ENCODE measurements around the gene ANKS6. TPM values are rescaled to one million over a fixed set of nuclear protein-coding genes. Genes with fewer than 3 reads are reported as not detected.

ANKS6 gene
- total and polyA plus RNA-seq, 7 donors: 2.5 to 6.2 (median 4.7) TPM

- WGBS, 3 donors: 2 to 3% (median 2%) methylated on average over 41 to 89 of the region's 89 CpGs
- peak overlapping the region; percentile 57 for H3K4me3 ChIP-seq
- TF ChIP-seq CTCF (IDR thresholded peaks at IDR 0.05): no peak
- H3K27ac ChIP-seq: no peak overlapping the region
- DNase-seq (no peak), ATAC-seq (no peak)
- no peaks in the 10 kb centered on the region for H3K36me3 ChIP-seq (ENCODE audit: insufficient read depth in 1 of 2, low read depth in 1 of 2)
- H3K4me1 ChIP-seq: no peaks in the 10 kb centered on the region
- intact Hi-C loops (cut with DNase I): no loop called here
- peaks cover 6 to 83% (median 13%) of the 10 kb centered on the region in 3 donors for H3K27me3 ChIP-seq (ENCODE audit: insufficient read depth in 3 of 3, low read length in 2 of 3)
- no peaks in the 10 kb centered on the region for H3K9me3 ChIP-seq
These were observed 88.0 kb downstream of the ANKS6 start for GRCh38 chr9:98708103-98708932.

- 1 to 3% (median 2%) methylated on average over 74 to 79 of the region's 79 CpGs for WGBS, 3 donors
- peak; percentile 8 for TF ChIP-seq CTCF (IDR thresholded peaks at IDR 0.05)
- intact Hi-C loops (cut with DNase I): no loop called here
- peak overlapping the region; percentile 34 for H3K4me3 ChIP-seq
- H3K9me3 ChIP-seq: no peaks in the 10 kb centered on the region
- DNase-seq: peak in 1 of 2 donors; percentile 18
- H3K36me3 ChIP-seq (ENCODE audit: insufficient read depth in 1 of 2, low read depth in 1 of 2): no peaks in the 10 kb centered on the region
- no peak overlapping the region for H3K27ac ChIP-seq
- ATAC-seq: peak in 1 of 4 donors; percentile 40
- peaks cover 0 to 80% (median 13%) of the 10 kb centered on the region in 3 donors for H3K27me3 ChIP-seq (ENCODE audit: insufficient read depth in 3 of 3, low read length in 2 of 3)
- no peaks in the 10 kb centered on the region for H3K4me1 ChIP-seq
These were observed 88.9 kb downstream of the ANKS6 start for GRCh38 chr9:98707166-98708102.

- Histone ChIP-seq H3K9me3 (no peaks in the 10 kb centered on the region), H3K27ac (no peak overlapping the region), H3K4me3 (no peak overlapping the region), H3K27me3 (ENCODE audit: insufficient read depth in 3 of 3, low read length in 2 of 3) (peaks cover 0 to 82% (median 17%) of the 10 kb centered on the region in 3 donors), H3K36me3 (ENCODE audit: insufficient read depth in 1 of 2, low read depth in 1 of 2) (no peaks in the 10 kb centered on the region), H3K4me1 (no peaks in the 10 kb centered on the region)
- no peak for ATAC-seq
- 4 to 8% (median 7%) methylated on average over 15 of the region's 15 CpGs for WGBS, 3 donors
- DNase-seq: no peak
- TF ChIP-seq CTCF (IDR thresholded peaks at IDR 0.05): no peak
- intact Hi-C loops (cut with DNase I): no loop called here
These were observed 89.6 kb downstream of the ANKS6 start for GRCh38 chr9:98706651-98707165.

- H3K36me3 ChIP-seq (ENCODE audit: insufficient read depth in 1 of 2, low read depth in 1 of 2): no peaks in the 10 kb centered on the region
- 58 to 74% (median 64%) methylated on average over 2 of the region's 2 CpGs for WGBS, 3 donors
- no peak overlapping the region for H3K4me3 ChIP-seq
- ATAC-seq (no peak), DNase-seq (no peak)
- intact Hi-C loops (cut with DNase I): no loop called here
- H3K4me1 ChIP-seq: no peaks in the 10 kb centered on the region
- peaks cover 0 to 50% (median 6%) of the 10 kb centered on the region in 3 donors for H3K27me3 ChIP-seq (ENCODE audit: insufficient read depth in 3 of 3, low read length in 2 of 3)
- no peak overlapping the region for H3K27ac ChIP-seq
- no peak for TF ChIP-seq CTCF (IDR thresholded peaks at IDR 0.05)
- H3K9me3 ChIP-seq: no peaks in the 10 kb centered on the region
These were observed 93.4 kb downstream of the ANKS6 start for GRCh38 chr9:98702835-98703380.
